Measurements from ENCODE around the gene SCRT2. TPM values are rescaled to one million over a fixed set of nuclear protein-coding genes. Genes with fewer than 3 reads are reported as not detected.
A peak's percentile ranks its signal among the peaks of the same experiment; 100 is the strongest.

Gene SCRT2
- total and polyA plus RNA-seq, 9 of the 15 experiments (the other 6 are each of a cell fraction or from before 2014, with no cell fraction given) = 0.04 to 0.75 (median 0.13) TPM; not detected in 2

GRCh38 chr20:703006-703405 lies 27.4 kb upstream of the SCRT2 start (continued):
- no peak for TF ChIP-seq CREB3 (tag; conservative IDR thresholded peaks at IDR 0.05; ENCODE audit: low read depth)
- no peak for TF ChIP-seq MECOM (CRISPR knock-in tag; IDR thresholded peaks at IDR 0.05)
- TF ChIP-seq CREB1 (IDR thresholded peaks at IDR 0.05) = no peak
- TF ChIP-seq CREB1 (CRISPR knock-in tag; IDR thresholded peaks at IDR 0.05) = no peak
- TF ChIP-seq BRD9 (IDR thresholded peaks at IDR 0.05; ENCODE audit: low read depth, partially characterized antibody) = no peak
- TF ChIP-seq ARID2 (IDR thresholded peaks at IDR 0.05) = no peak
- no peak for TF ChIP-seq PBX2 (CRISPR knock-in tag; IDR thresholded peaks at IDR 0.05; ENCODE audit: low read depth)
- TF ChIP-seq PBX2 (tag; conservative IDR thresholded peaks at IDR 0.05; ENCODE audit: low read depth) = peak; percentile 66
- no peak for TF ChIP-seq ZNF184 (CRISPR knock-in tag; IDR thresholded peaks at IDR 0.05)
- TF ChIP-seq, protein P1, sequence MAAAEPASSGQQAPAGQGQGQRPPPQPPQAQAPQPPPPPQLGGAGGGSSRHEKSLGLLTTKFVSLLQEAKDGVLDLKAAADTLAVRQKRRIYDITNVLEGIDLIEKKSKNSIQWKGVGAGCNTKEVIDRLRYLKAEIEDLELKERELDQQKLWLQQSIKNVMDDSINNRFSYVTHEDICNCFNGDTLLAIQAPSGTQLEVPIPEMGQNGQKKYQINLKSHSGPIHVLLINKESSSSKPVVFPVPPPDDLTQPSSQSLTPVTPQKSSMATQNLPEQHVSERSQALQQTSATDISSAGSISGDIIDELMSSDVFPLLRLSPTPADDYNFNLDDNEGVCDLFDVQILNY (CRISPR knock-in tag; IDR thresholded peaks at IDR 0.05) = no peak
- no peak for TF ChIP-seq RBM17 (IDR thresholded peaks at IDR 0.05; ENCODE audit: borderline replicate concordance, low read depth, low read length)
- TF ChIP-seq BCL6 (CRISPR knock-in tag; IDR thresholded peaks at IDR 0.05) = no peak
- TF ChIP-seq ZSCAN29 (IDR thresholded peaks at IDR 0.05) = no peak
- TF ChIP-seq ARID1B (IDR thresholded peaks at IDR 0.05) = peak; percentile 21; the same call in 1 of the 2 replicates

Measured in K562 (cell line).